ENCODE results near the gene VPS35.
"Not testable (repeated sequence)": the region's sequence is repeated elsewhere in the genome, so short reads cannot be mapped to it uniquely, and the experiment has no call there.

DNA sequence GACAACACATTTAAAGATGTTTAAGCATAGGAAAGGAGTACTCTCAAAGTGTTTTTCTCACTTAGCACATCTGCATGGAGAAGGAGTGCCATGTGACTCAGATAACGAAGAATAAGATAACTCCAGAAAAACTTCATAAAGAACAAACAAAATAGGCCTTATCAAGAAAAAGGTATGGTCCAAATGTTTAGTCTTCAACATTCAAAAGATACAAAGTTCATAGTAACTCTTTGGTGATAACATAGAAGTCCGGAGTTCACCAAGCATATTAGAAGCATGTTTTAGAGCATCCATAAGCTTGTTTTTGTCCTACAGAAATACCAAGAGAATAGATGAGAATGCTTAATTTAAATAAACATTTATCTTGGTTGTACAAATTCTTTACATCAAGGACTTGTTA, 7.1 kb downstream of the VPS35 start:
- TF ChIP-seq, protein P1, sequence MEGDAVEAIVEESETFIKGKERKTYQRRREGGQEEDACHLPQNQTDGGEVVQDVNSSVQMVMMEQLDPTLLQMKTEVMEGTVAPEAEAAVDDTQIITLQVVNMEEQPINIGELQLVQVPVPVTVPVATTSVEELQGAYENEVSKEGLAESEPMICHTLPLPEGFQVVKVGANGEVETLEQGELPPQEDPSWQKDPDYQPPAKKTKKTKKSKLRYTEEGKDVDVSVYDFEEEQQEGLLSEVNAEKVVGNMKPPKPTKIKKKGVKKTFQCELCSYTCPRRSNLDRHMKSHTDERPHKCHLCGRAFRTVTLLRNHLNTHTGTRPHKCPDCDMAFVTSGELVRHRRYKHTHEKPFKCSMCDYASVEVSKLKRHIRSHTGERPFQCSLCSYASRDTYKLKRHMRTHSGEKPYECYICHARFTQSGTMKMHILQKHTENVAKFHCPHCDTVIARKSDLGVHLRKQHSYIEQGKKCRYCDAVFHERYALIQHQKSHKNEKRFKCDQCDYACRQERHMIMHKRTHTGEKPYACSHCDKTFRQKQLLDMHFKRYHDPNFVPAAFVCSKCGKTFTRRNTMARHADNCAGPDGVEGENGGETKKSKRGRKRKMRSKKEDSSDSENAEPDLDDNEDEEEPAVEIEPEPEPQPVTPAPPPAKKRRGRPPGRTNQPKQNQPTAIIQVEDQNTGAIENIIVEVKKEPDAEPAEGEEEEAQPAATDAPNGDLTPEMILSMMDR (IDR thresholded peaks at IDR 0.05): not testable (repeated sequence)
- not testable (repeated sequence) for TF ChIP-seq POLR2A (IDR thresholded peaks at IDR 0.05)

All from body of pancreas (tissue), 4 donors.